Measurements from ENCODE around the gene SYT6. TPM values are rescaled to one million over a fixed set of nuclear protein-coding genes. Genes with fewer than 3 reads are reported as not detected.

The SYT6 gene
- total RNA-seq, 2 experiments from 2014 or later = not detected

DNA sequence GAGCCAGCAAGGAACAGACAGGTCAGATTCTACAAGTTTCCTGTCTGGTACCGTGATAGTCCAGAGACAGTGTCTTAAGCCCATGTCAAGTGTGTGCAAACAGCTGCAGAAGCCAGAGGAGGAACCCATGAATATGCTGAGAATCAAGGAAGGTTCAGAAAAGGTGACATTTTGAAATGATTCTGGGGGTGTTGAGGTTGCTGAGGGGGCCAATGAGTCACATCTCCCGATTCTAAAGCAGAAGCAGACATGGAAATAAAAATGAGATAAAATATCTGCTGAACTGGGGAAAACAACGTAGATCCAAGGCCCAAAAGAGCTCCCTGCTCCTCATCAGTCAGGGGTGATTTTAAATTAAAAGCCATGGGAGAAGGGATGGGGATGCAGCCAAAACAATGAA is 15.8 kb upstream of the SYT6 start:
- Mint-ChIP-seq H3K36me3 (ENCODE audit: low read depth) (no peaks in the 10 kb centered on the region), H3K27ac (no peak overlapping the region), H3K27me3 (no peaks in the 10 kb centered on the region), H3K4me3 (no peak overlapping the region), H3K4me1 (no peaks in the 10 kb centered on the region), H3K9me3 (no peaks in the 10 kb centered on the region)
- POLR2A ChIA-PET = no interaction called here
- CTCF ChIA-PET = no interaction called here
- DNase-seq = no peak

- Mint-ChIP-seq H3K27me3 (peaks cover 18% of the 10 kb centered on the region), H3K4me1 (no peaks in the 10 kb centered on the region), H3K9me3 (no peaks in the 10 kb centered on the region), H3K27ac (no peak overlapping the region), H3K4me3 (no peak overlapping the region), H3K36me3 (ENCODE audit: low read depth) (no peaks in the 10 kb centered on the region)
- CTCF ChIA-PET = no interaction called here
- DNase-seq = no peak
- POLR2A ChIA-PET = no interaction called here
Measured at GRCh38 chr1:114167226-114167625, 13.6 kb upstream of the SYT6 start.

GRCh38 chr1:114164840-114165543 is 11.3 kb upstream of the SYT6 start:
- no peak for DNase-seq
- ChIA-PET POLR2A (no interaction called here), CTCF (no interaction called here)
- Mint-ChIP-seq H3K4me1 (no peaks in the 10 kb centered on the region), H3K36me3 (ENCODE audit: low read depth) (no peaks in the 10 kb centered on the region), H3K9me3 (no peaks in the 10 kb centered on the region), H3K4me3 (no peak overlapping the region), H3K27me3 (peaks cover 35% of the 10 kb centered on the region), H3K27ac (no peak overlapping the region)

DNA sequence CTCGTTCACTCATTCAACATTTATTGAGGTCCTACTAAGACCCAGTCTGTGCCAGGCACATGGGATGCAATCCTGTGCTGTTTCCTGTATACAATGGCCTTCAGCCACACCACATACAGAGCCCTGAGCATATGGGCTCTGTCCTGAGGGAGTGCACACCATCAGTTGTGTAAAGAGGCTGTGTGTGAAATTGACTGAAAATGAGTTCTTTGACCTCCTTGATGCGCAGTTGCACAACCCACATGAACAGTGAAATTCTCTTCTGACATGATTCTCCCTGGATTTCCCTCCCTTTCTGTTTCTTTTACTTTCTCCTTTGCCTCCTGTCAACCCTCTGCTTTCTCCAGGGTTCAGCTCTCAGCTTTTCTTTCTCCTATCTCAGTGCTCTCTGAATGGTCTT is 6.3 kb upstream of the SYT6 start:
- H3K4me3 Mint-ChIP-seq = no peak overlapping the region
- no peaks in the 10 kb centered on the region for H3K4me1 Mint-ChIP-seq
- ChIA-PET CTCF (interaction anchor here (0.6 kb wide), 1 partner anchor 52 kb away, joined by 3 read pairs; no protein-coding TSS in a partner anchor), POLR2A (no interaction called here)
- H3K36me3 Mint-ChIP-seq (ENCODE audit: low read depth) = no peaks in the 10 kb centered on the region
- H3K27ac Mint-ChIP-seq = no peak overlapping the region
- no peak for DNase-seq
- peaks cover 65% of the 10 kb centered on the region for H3K27me3 Mint-ChIP-seq
- no peaks in the 10 kb centered on the region for H3K9me3 Mint-ChIP-seq

DNA sequence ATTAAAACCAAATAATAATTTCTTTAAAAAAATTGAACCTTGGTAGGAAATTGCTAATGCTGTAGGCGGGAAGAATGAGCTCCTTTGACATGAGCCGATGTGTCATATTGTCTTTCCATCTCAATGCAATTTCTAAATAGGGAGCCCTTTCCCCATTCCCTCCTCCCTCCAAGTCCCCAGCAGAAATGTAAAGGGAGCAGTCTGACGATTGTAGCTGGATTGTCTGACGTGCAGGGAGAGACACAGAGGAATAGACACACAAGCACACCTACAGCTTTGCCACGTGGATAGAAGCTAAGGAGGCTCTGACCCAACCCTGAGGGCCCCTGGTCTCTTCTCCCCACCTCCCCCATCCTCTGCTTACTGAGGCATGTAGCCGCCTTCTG is 3.6 kb upstream of the SYT6 start:
- H3K27ac Mint-ChIP-seq = no peak overlapping the region
- H3K27me3 Mint-ChIP-seq = peaks cover 60% of the 10 kb centered on the region
- H3K4me3 Mint-ChIP-seq = no peak overlapping the region
- no peaks in the 10 kb centered on the region for H3K9me3 Mint-ChIP-seq
- ChIA-PET POLR2A (no interaction called here), CTCF (no interaction called here)
- DNase-seq = no peak
- H3K36me3 Mint-ChIP-seq (ENCODE audit: low read depth) = no peaks in the 10 kb centered on the region
- peaks cover 5% of the 10 kb centered on the region for H3K4me1 Mint-ChIP-seq

- H3K27me3 Mint-ChIP-seq = peaks cover 62% of the 10 kb centered on the region
- H3K9me3 Mint-ChIP-seq = no peaks in the 10 kb centered on the region
- DNase-seq = no peak
- peaks cover 5% of the 10 kb centered on the region for H3K4me1 Mint-ChIP-seq
- no peaks in the 10 kb centered on the region for H3K36me3 Mint-ChIP-seq (ENCODE audit: low read depth)
- POLR2A ChIA-PET = no interaction called here
- H3K4me3 Mint-ChIP-seq = no peak overlapping the region
- CTCF ChIA-PET = no interaction called here
- H3K27ac Mint-ChIP-seq = no peak overlapping the region
Measured at GRCh38 chr1:114156538-114157274, 3.0 kb upstream of the SYT6 start.

- Mint-ChIP-seq H3K27ac (no peak overlapping the region), H3K4me1 (peaks cover 5% of the 10 kb centered on the region), H3K4me3 (no peak overlapping the region), H3K9me3 (no peaks in the 10 kb centered on the region), H3K36me3 (ENCODE audit: low read depth) (no peaks in the 10 kb centered on the region), H3K27me3 (peaks cover 63% of the 10 kb centered on the region)
- ChIA-PET POLR2A (no interaction called here), CTCF (no interaction called here)
- DNase-seq = no peak
Measured at GRCh38 chr1:114155706-114156105, 2.0 kb upstream of the SYT6 start.

- no peak overlapping the region for H3K4me3 Mint-ChIP-seq
- H3K36me3 Mint-ChIP-seq (ENCODE audit: low read depth) = no peaks in the 10 kb centered on the region
- H3K9me3 Mint-ChIP-seq = no peaks in the 10 kb centered on the region
- CTCF ChIA-PET = no interaction called here
- POLR2A ChIA-PET = no interaction called here
- peaks cover 64% of the 10 kb centered on the region for H3K27me3 Mint-ChIP-seq
- no peak overlapping the region for H3K27ac Mint-ChIP-seq
- no peak for DNase-seq
- H3K4me1 Mint-ChIP-seq = peaks cover 6% of the 10 kb centered on the region
Measured at GRCh38 chr1:114154963-114155322, 1.3 kb upstream of the SYT6 start.

DNA sequence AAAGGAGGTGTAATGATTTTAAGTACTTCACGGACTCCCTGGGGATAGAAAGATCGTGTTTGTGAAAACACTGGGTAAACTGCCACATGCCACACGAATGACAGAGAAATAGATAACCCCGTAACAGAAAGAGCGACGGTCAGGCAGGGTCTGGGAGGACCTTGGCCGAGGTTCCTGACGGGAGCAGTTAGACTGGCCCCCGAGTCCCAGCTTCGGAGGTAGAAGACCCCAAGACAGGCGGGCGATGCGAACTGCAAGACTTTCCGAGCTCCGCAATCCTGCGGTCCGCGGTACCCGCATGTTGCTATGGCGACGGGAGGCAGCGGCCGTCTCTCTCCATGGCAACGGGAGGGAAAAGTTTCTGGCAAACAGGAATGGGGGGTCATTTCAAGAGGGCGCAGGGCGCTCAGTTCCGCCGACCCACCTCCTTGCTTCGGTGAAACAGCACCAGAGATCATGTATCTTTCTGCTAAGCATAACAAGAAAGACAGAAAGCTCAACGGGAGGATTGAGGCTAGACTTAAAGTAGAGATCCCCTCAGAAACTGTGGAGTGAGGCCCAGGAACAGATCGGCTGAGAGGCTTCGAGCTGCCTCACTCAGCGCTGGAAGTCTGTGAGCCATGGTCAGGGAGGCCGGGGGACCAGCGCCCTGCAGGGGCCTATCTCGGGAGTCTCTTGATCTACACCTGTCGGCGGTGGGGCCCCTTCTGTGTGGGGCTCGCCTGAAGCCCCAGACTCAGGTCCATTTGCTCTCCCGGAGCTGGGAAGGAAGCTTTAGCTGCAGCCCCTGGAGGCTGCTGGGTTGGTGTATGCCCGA is 685 bp upstream of the SYT6 start:
- H3K4me3 Mint-ChIP-seq = no peak overlapping the region
- H3K27me3 Mint-ChIP-seq = peaks cover 69% of the 10 kb centered on the region
- ChIA-PET POLR2A (no interaction called here), CTCF (no interaction called here)
- no peak for DNase-seq
- no peaks in the 10 kb centered on the region for H3K36me3 Mint-ChIP-seq (ENCODE audit: low read depth)
- no peaks in the 10 kb centered on the region for H3K9me3 Mint-ChIP-seq
- no peak overlapping the region for H3K27ac Mint-ChIP-seq
- H3K4me1 Mint-ChIP-seq = peaks cover 7% of the 10 kb centered on the region

DNA sequence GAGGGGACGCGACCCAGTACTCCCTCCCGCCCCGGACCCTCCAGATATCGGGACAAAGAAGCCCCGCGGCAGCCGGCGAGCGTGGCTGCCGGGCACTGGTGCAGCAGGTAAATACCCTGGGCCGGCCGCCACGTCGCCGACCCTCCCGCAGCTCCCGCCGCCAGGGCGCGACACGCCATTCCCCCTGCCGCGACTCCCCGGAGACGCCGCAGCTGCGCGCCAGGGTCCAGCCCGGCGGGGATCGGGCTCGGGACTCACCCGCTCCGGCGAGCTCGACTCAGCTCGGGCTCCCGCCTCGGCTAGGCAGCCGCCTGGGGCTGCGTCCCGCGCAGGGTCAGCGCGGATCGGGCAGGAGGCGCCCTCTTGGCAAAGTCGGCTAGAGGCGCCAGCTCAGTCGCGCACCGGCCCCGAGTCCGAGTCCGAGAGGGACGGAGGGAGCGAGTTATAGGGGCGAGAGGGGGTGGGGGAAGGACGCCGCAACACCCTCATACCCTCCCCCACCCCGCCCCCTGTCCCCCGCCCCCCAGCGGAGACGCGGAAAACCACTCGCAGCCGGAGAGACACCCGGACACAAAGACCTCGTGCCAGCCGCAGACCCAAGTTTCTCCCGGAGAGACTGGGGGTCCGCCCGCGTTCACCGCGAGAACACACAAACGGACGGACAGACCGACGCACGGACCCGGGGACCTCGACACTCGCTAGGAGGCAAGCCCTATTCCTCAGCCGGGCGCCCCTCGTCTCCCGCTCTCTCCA is 985 bp downstream of the SYT6 start:
- Mint-ChIP-seq H3K9me3 (no peaks in the 10 kb centered on the region), H3K36me3 (ENCODE audit: low read depth) (no peaks in the 10 kb centered on the region), H3K27ac (no peak overlapping the region), H3K4me1 (peaks cover 7% of the 10 kb centered on the region), H3K27me3 (peaks cover 66% of the 10 kb centered on the region), H3K4me3 (no peak overlapping the region)
- ChIA-PET POLR2A (no interaction called here), CTCF (no interaction called here)
- DNase-seq = no peak

- H3K27ac Mint-ChIP-seq = no peak overlapping the region
- CTCF ChIA-PET = no interaction called here
Measured at GRCh38 chr1:114152089-114152507, 1.6 kb downstream of the SYT6 start.

GRCh38 chr1:114150016-114150415 is 3.7 kb downstream of the SYT6 start:
- ChIA-PET CTCF (no interaction called here), POLR2A (no interaction called here)
- Mint-ChIP-seq H3K9me3 (no peaks in the 10 kb centered on the region), H3K4me3 (no peak overlapping the region), H3K27ac (no peak overlapping the region), H3K36me3 (ENCODE audit: low read depth) (no peaks in the 10 kb centered on the region), H3K27me3 (peaks cover 52% of the 10 kb centered on the region), H3K4me1 (peaks cover 7% of the 10 kb centered on the region)
- DNase-seq = no peak

More at GRCh38 chr1:114152089-114152507, 1.6 kb downstream of the SYT6 start:
- H3K4me3 Mint-ChIP-seq = no peak overlapping the region
- H3K4me1 Mint-ChIP-seq = peaks cover 7% of the 10 kb centered on the region
- H3K9me3 Mint-ChIP-seq = no peaks in the 10 kb centered on the region
- no peak for DNase-seq
- POLR2A ChIA-PET = no interaction called here
- peaks cover 65% of the 10 kb centered on the region for H3K27me3 Mint-ChIP-seq
- H3K36me3 Mint-ChIP-seq (ENCODE audit: low read depth) = no peaks in the 10 kb centered on the region

- Mint-ChIP-seq H3K4me3 (no peak overlapping the region), H3K36me3 (ENCODE audit: low read depth) (no peaks in the 10 kb centered on the region), H3K9me3 (no peaks in the 10 kb centered on the region), H3K4me1 (peaks cover 4% of the 10 kb centered on the region), H3K27ac (no peak overlapping the region), H3K27me3 (peaks cover 44% of the 10 kb centered on the region)
- DNase-seq = no peak
- ChIA-PET CTCF (no interaction called here), POLR2A (no interaction called here)
Measured at GRCh38 chr1:114149211-114149610, 4.5 kb downstream of the SYT6 start.

Measured in activated CD4-positive, alpha-beta memory T cell treated with anti-CD3 and anti-CD28 coated beads, Interleukin-2, amount 10 ng/mL, durations not matched to agents 7 days and 5 days (primary cell).